Measurements from ENCODE around the gene VIM. TPM values are rescaled to one million over a fixed set of nuclear protein-coding genes. Genes with fewer than 3 reads are reported as not detected.

Gene VIM
- total and polyA plus RNA-seq, 5 donors from 2014 or later = 430 to 1,005 (median 491) TPM

- Histone ChIP-seq H3K4me3 (ENCODE audit: low read depth, low read length) (no peak overlapping the region), H3K27ac (ENCODE audit: insufficient read depth, low read length, poor library complexity, severe bottlenecking) (peak overlapping the region; percentile 72), H3K4me1 (ENCODE audit: control insufficient read depth, insufficient read depth, low read length, poor library complexity, severe bottlenecking) (peaks cover 16% of the 10 kb centered on the region), H3K9me3 (ENCODE audit: control insufficient read depth in 2 of 2, low read length in 2 of 2) (no peaks in the 10 kb centered on the region), H3K27me3 (ENCODE audit: control insufficient read depth, insufficient read depth, low read length) (no peaks in the 10 kb centered on the region), H3K36me3 (ENCODE audit: control insufficient read depth, insufficient read depth, low read length) (peaks cover 9% of the 10 kb centered on the region)
- Mint-ChIP-seq H3K27ac (peak overlapping the region; percentile 38 to 82 (median 68)), H3K9me3 (no peaks in the 10 kb centered on the region), H3K27me3 (no peaks in the 10 kb centered on the region), H3K4me3 (no peak overlapping the region), H3K36me3 (peaks cover 12% of the 10 kb centered on the region), H3K4me1 (peaks cover 13 to 29% (median 19%) of the 10 kb centered on the region in 4 donors)
- ATAC-seq (ENCODE audit: low read depth in 2 of 2) (no peak), DNase-seq (no peak)
These were observed 11.1 kb upstream of the VIM start for GRCh38 chr10:17216901-17217395.

- H3K4me3 Mint-ChIP-seq = no peak overlapping the region
- Histone ChIP-seq H3K27ac (ENCODE audit: insufficient read depth, low read length, poor library complexity, severe bottlenecking) (no peak overlapping the region), H3K27me3 (ENCODE audit: control insufficient read depth, insufficient read depth, low read length) (no peaks in the 10 kb centered on the region), H3K4me1 (ENCODE audit: control insufficient read depth, insufficient read depth, low read length, poor library complexity, severe bottlenecking) (peaks cover 16% of the 10 kb centered on the region), H3K4me3 (ENCODE audit: low read depth, low read length) (no peak overlapping the region), H3K36me3 (ENCODE audit: control insufficient read depth, insufficient read depth, low read length) (peaks cover 9% of the 10 kb centered on the region), H3K9me3 (ENCODE audit: control insufficient read depth in 2 of 2, low read length in 2 of 2) (no peaks in the 10 kb centered on the region)
- peak overlapping the region in 1 of 3 donors; percentile 82 for H3K27ac Mint-ChIP-seq
- H3K36me3 Mint-ChIP-seq = peaks cover 15% of the 10 kb centered on the region
- DNase-seq (no peak), ATAC-seq (ENCODE audit: low read depth in 2 of 2) (no peak)
- no peaks in the 10 kb centered on the region for H3K9me3 Mint-ChIP-seq
- peaks cover 16 to 25% (median 22%) of the 10 kb centered on the region in 4 donors for H3K4me1 Mint-ChIP-seq
- no peaks in the 10 kb centered on the region for H3K27me3 Mint-ChIP-seq
These were observed 10.3 kb upstream of the VIM start for GRCh38 chr10:17217631-17218232.

GRCh38 chr10:17219024-17219423, 9.0 kb upstream of the VIM start:
- no peak for ATAC-seq (ENCODE audit: low read depth in 2 of 2)
- Histone ChIP-seq H3K4me1 (ENCODE audit: control insufficient read depth, insufficient read depth, low read length, poor library complexity, severe bottlenecking) (peaks cover 20% of the 10 kb centered on the region), H3K27ac (ENCODE audit: insufficient read depth, low read length, poor library complexity, severe bottlenecking) (no peak overlapping the region), H3K4me3 (ENCODE audit: low read depth, low read length) (no peak overlapping the region), H3K9me3 (ENCODE audit: control insufficient read depth in 2 of 2, low read length in 2 of 2) (no peaks in the 10 kb centered on the region), H3K36me3 (ENCODE audit: control insufficient read depth, insufficient read depth, low read length) (peaks cover 6% of the 10 kb centered on the region), H3K27me3 (ENCODE audit: control insufficient read depth, insufficient read depth, low read length) (no peaks in the 10 kb centered on the region)
- no peak for DNase-seq
- Mint-ChIP-seq H3K27me3 (no peaks in the 10 kb centered on the region), H3K9me3 (no peaks in the 10 kb centered on the region), H3K36me3 (peaks cover 20% of the 10 kb centered on the region), H3K4me1 (peaks cover 16 to 37% (median 24%) of the 10 kb centered on the region in 4 donors), H3K27ac (peak overlapping the region in 1 of 3 donors; percentile 34), H3K4me3 (no peak overlapping the region)

GRCh38 chr10:17220652-17221100, 7.4 kb upstream of the VIM start:
- Histone ChIP-seq H3K27me3 (ENCODE audit: control insufficient read depth, insufficient read depth, low read length) (no peaks in the 10 kb centered on the region), H3K4me1 (ENCODE audit: control insufficient read depth, insufficient read depth, low read length, poor library complexity, severe bottlenecking) (peaks cover 16% of the 10 kb centered on the region), H3K36me3 (ENCODE audit: control insufficient read depth, insufficient read depth, low read length) (peaks cover 3% of the 10 kb centered on the region), H3K27ac (ENCODE audit: insufficient read depth, low read length, poor library complexity, severe bottlenecking) (no peak overlapping the region), H3K9me3 (ENCODE audit: control insufficient read depth in 2 of 2, low read length in 2 of 2) (no peaks in the 10 kb centered on the region), H3K4me3 (ENCODE audit: low read depth, low read length) (no peak overlapping the region)
- Mint-ChIP-seq H3K4me3 (peak overlapping the region in 1 of 4 donors; percentile 30), H3K9me3 (no peaks in the 10 kb centered on the region), H3K4me1 (peaks cover 17 to 35% (median 27%) of the 10 kb centered on the region in 4 donors), H3K36me3 (peaks cover 19% of the 10 kb centered on the region), H3K27me3 (no peaks in the 10 kb centered on the region), H3K27ac (no peak overlapping the region)
- ATAC-seq (ENCODE audit: low read depth in 2 of 2) (no peak), DNase-seq (no peak)

DNA sequence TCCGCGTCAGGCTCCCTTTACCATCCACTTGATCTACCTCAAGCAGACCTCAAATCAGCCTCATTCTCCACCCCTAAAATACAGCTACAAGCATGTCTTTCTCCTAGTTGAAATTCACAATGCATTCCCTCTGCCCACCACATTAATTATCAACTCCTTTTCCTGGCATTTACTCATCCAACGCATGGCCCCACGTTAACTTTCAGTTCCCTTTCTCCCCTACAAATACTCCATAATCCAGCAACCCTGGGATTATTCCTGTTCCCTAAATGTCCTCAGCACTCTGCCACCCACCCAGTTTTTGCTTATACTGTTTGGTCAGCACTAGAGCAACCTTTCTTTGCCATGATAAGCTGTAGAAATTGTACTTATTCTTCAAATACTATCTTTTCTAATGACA, 5.7 kb upstream of the VIM start:
- peaks cover 3% of the 10 kb centered on the region for H3K36me3 ChIP-seq (ENCODE audit: control insufficient read depth, insufficient read depth, low read length)
- ATAC-seq (ENCODE audit: low read depth in 2 of 2) (no peak), DNase-seq (no peak)
- H3K36me3 Mint-ChIP-seq = peaks cover 19% of the 10 kb centered on the region
- H3K27ac Mint-ChIP-seq = peak overlapping the region in 1 of 3 donors; percentile 5
- peaks cover 20 to 40% (median 28%) of the 10 kb centered on the region in 4 donors for H3K4me1 Mint-ChIP-seq
- peaks cover 19% of the 10 kb centered on the region for H3K4me1 ChIP-seq (ENCODE audit: control insufficient read depth, insufficient read depth, low read length, poor library complexity, severe bottlenecking)
- H3K27ac ChIP-seq (ENCODE audit: insufficient read depth, low read length, poor library complexity, severe bottlenecking) = no peak overlapping the region
- H3K4me3 Mint-ChIP-seq = no peak overlapping the region
- H3K4me3 ChIP-seq (ENCODE audit: low read depth, low read length) = no peak overlapping the region
- H3K9me3 Mint-ChIP-seq = no peaks in the 10 kb centered on the region
- no peaks in the 10 kb centered on the region for H3K27me3 Mint-ChIP-seq
- H3K9me3 ChIP-seq (ENCODE audit: control insufficient read depth in 2 of 2, low read length in 2 of 2) = no peaks in the 10 kb centered on the region
- H3K27me3 ChIP-seq (ENCODE audit: control insufficient read depth, insufficient read depth, low read length) = no peaks in the 10 kb centered on the region

DNA sequence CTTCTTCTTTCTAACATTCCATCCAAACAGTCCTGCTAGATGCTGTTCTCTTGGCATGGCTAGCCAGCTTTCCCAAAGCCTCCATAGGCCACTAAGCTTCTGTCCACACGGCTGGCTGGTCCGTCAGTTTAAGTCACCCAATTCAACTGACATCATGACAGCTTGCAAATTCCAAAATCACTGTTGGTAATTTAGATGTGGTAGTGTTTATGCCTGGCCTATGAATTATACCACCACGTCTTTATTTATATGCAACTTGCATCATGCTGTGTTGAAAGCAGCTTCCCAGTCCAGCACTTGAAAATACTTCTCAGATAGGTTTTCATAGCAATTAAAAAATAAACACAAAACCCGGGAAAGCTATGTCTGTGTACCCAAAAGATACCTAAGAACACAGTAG, 2.2 kb upstream of the VIM start:
- Mint-ChIP-seq H3K4me3 (peak overlapping the region in 1 of 4 donors; percentile 98), H3K4me1 (peaks cover 21 to 53% (median 40%) of the 10 kb centered on the region in 4 donors)
- H3K27ac ChIP-seq (ENCODE audit: insufficient read depth, low read length, poor library complexity, severe bottlenecking) = no peak overlapping the region

DNA sequence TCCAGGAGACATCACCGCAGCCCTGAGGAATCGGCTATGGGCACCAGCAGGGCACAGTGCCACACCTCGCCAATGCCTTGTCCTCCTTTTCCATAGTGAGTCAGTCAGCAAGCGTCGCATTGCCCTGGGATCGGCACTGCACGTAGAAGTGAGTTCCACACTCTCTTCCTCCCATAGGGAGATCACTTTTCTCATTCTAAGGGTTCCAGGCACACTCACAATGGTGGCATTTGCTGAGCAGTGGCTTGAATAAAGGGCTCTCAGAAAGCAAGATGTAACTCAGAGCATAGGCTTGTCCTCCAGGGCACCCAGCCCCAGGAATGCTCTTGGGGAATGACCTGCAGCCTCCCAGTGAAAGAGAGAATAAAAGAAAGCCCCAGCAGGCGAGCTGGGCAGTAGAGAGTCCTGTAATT, 1.1 kb upstream of the VIM start:
- peak overlapping the region; percentile 94 to 99 (median 97) for H3K27ac Mint-ChIP-seq
- H3K9me3 ChIP-seq (ENCODE audit: control insufficient read depth in 2 of 2, low read length in 2 of 2) = no peaks in the 10 kb centered on the region
- H3K27ac ChIP-seq (ENCODE audit: insufficient read depth, low read length, poor library complexity, severe bottlenecking) = peak overlapping the region; percentile 95
- H3K4me3 ChIP-seq (ENCODE audit: low read depth, low read length) = peak overlapping the region; percentile 97
- H3K27me3 ChIP-seq (ENCODE audit: control insufficient read depth, insufficient read depth, low read length) = no peaks in the 10 kb centered on the region
- peak overlapping the region; percentile 89 to 98 (median 94) for H3K4me3 Mint-ChIP-seq
- peaks cover 21% of the 10 kb centered on the region for H3K36me3 Mint-ChIP-seq
- DNase-seq = no peak
- peaks cover 14% of the 10 kb centered on the region for H3K27me3 Mint-ChIP-seq
- peaks cover 23 to 60% (median 44%) of the 10 kb centered on the region in 4 donors for H3K4me1 Mint-ChIP-seq
- peaks cover 0 to 3% (median 0%) of the 10 kb centered on the region in 7 donors for H3K9me3 Mint-ChIP-seq
- ATAC-seq (ENCODE audit: low read depth in 2 of 2) = no peak
- H3K4me1 ChIP-seq (ENCODE audit: control insufficient read depth, insufficient read depth, low read length, poor library complexity, severe bottlenecking) = peaks cover 56% of the 10 kb centered on the region
- peaks cover 11% of the 10 kb centered on the region for H3K36me3 ChIP-seq (ENCODE audit: control insufficient read depth, insufficient read depth, low read length)

More for the DNA sequence above, 2.2 kb upstream of the VIM start:
- peaks cover under 1% of the 10 kb centered on the region for H3K36me3 ChIP-seq (ENCODE audit: control insufficient read depth, insufficient read depth, low read length)
- ATAC-seq (ENCODE audit: low read depth in 2 of 2) = no peak
- DNase-seq = no peak
- Mint-ChIP-seq H3K27me3 (peaks cover 14% of the 10 kb centered on the region), H3K9me3 (peaks cover 0 to 3% (median 0%) of the 10 kb centered on the region in 7 donors), H3K27ac (peak overlapping the region in 2 of 3 donors; percentile 53 to 97), H3K36me3 (peaks cover 13% of the 10 kb centered on the region)
- no peaks in the 10 kb centered on the region for H3K9me3 ChIP-seq (ENCODE audit: control insufficient read depth in 2 of 2, low read length in 2 of 2)
- no peaks in the 10 kb centered on the region for H3K27me3 ChIP-seq (ENCODE audit: control insufficient read depth, insufficient read depth, low read length)
- H3K4me1 ChIP-seq (ENCODE audit: control insufficient read depth, insufficient read depth, low read length, poor library complexity, severe bottlenecking) = peaks cover 45% of the 10 kb centered on the region
- H3K4me3 ChIP-seq (ENCODE audit: low read depth, low read length) = no peak overlapping the region

Measured in CD4-positive, CD25-positive, alpha-beta regulatory T cell (primary cell).